ENCODE measurements around the gene KCNG4.

GRCh38 chr16:84195201-84196093 lies 44.4 kb downstream of the KCNG4 start:
- TF ChIP-seq CTCF (IDR thresholded peaks at IDR 0.05) (no peak), EP300 (IDR thresholded peaks at IDR 0.05) (no peak)
